MCF 10A (cell line): Measurements from ENCODE around the gene ZFP36. TPM values are rescaled to one million over a fixed set of nuclear protein-coding genes. Genes with fewer than 3 reads are reported as not detected.

Experiments
- Bru-seq: library from RNA; stranded (reverse); fragments of 400-500 nt; gene quantifications from one replicate; lab custom pipeline; 2021; lab: Mats Ljungman, UMichigan
- BruChase-seq, 2 experiments: library from RNA; stranded (reverse); fragments of 400-500 nt; gene quantifications; one replicate each; lab custom pipeline; 2021; lab: Mats Ljungman, UMichigan
- BruUV-seq: library from RNA; stranded (reverse); fragments of 400-500 nt; replicated peaks from 2 replicates; lab custom pipeline; 2021; lab: Mats Ljungman, UMichigan
- CTCF ChIA-PET: fragments of 300-600 bp; sonication (Branson Sonifier 250); formaldehyde crosslinking; extraction: SDS; loops from one replicate; lab custom pipeline; 2021; ENCODE audit warnings: antibody characterized with exemption, inconsistent platforms; lab: Yijun Ruan, JAX
- POLR2A ChIA-PET: fragments of 300-600, 350-650 bp; sonication (Branson Sonifier 250); formaldehyde crosslinking; extraction: SDS; loops from one replicate; lab custom pipeline; 2020; ENCODE audit warnings: antibody characterized with exemption, inconsistent platforms; lab: Yijun Ruan, JAX
- DNase-seq: peaks from one replicate; pipeline ENCODE4 v3.0.0-alpha.2; 2018; ENCODE audit not compliant: unreplicated experiment
- H3K27ac Mint-ChIP-seq: one replicate; pipeline ENCODE4 v1.8.0; 2022; ENCODE audit warnings: mild to moderate bottlenecking, low read depth, mixed read lengths; ENCODE audit not compliant: unreplicated experiment
- H3K27me3 Mint-ChIP-seq: one replicate; pipeline ENCODE4 v1.8.0; 2022; ENCODE audit warnings: mixed read lengths; ENCODE audit not compliant: insufficient read depth, unreplicated experiment
- H3K36me3 Mint-ChIP-seq: one replicate; pipeline ENCODE4 v1.8.0; 2022; ENCODE audit warnings: mild to moderate bottlenecking, moderate library complexity, mixed read lengths; ENCODE audit not compliant: insufficient read depth, unreplicated experiment
- H3K4me1 Mint-ChIP-seq: one replicate; pipeline ENCODE4 v1.8.0; 2022; ENCODE audit warnings: mixed read lengths; ENCODE audit not compliant: insufficient read depth, unreplicated experiment
- H3K4me3 Mint-ChIP-seq: one replicate; pipeline ENCODE4 v1.8.0; 2022; ENCODE audit warnings: mild to moderate bottlenecking, moderate library complexity, mixed read lengths; ENCODE audit not compliant: unreplicated experiment
- H3K9me3 Mint-ChIP-seq: one replicate; pipeline ENCODE4 v1.8.0; 2022; ENCODE audit warnings: mixed read lengths; ENCODE audit not compliant: unreplicated experiment
- intact Hi-C: fragments of 100-400 bp; cut with micrococcal nuclease; formaldehyde crosslinking; loops from 2 replicates; pipeline ENCODE4 v1.14.1; 2022
- long read RNA-seq: library from polyadenylated mRNA; stranded (forward); transcript quantifications from one replicate; pipeline ENCODE4 v2.0.0, GENCODE V29; 2022
- total RNA-seq: library from RNA; stranded (reverse); gene quantifications from 2 replicates; pipeline ENCODE4 v1.2.3, GENCODE V29; 2022
- TF ChIP-seq, protein P1 (sequence below): fragments of 200-600 bp; IDR thresholded peaks from one replicate; pipeline ENCODE4 v1.8.0; 2022; ENCODE audit warnings: antibody characterized with exemption, mild to moderate bottlenecking; ENCODE audit not compliant: unreplicated experiment

Gene ZFP36, protein sequence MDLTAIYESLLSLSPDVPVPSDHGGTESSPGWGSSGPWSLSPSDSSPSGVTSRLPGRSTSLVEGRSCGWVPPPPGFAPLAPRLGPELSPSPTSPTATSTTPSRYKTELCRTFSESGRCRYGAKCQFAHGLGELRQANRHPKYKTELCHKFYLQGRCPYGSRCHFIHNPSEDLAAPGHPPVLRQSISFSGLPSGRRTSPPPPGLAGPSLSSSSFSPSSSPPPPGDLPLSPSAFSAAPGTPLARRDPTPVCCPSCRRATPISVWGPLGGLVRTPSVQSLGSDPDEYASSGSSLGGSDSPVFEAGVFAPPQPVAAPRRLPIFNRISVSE
- total RNA-seq (83.7 and 98.4 TPM in 2 replicates), Bru-seq, nascent RNA (percentile 99 among the genes with signal in this experiment), BruChase-seq, experiment 1, labeled RNA remaining after a 6-hour chase (percentile 89 among the genes with signal in this experiment), BruChase-seq, experiment 2, labeled RNA remaining after a 2-hour chase (percentile 94 among the genes with signal in this experiment)
- long read RNA-seq, transcript ZFP36-203 (2 exons, 1,786 nt), result major isoform, 299 of 349 reads
- long read RNA-seq, partial matches to known transcripts, result 0 of 349 reads
- long read RNA-seq, other reads (novel, unspliced or antisense), result 49 of 349 reads

DNA sequence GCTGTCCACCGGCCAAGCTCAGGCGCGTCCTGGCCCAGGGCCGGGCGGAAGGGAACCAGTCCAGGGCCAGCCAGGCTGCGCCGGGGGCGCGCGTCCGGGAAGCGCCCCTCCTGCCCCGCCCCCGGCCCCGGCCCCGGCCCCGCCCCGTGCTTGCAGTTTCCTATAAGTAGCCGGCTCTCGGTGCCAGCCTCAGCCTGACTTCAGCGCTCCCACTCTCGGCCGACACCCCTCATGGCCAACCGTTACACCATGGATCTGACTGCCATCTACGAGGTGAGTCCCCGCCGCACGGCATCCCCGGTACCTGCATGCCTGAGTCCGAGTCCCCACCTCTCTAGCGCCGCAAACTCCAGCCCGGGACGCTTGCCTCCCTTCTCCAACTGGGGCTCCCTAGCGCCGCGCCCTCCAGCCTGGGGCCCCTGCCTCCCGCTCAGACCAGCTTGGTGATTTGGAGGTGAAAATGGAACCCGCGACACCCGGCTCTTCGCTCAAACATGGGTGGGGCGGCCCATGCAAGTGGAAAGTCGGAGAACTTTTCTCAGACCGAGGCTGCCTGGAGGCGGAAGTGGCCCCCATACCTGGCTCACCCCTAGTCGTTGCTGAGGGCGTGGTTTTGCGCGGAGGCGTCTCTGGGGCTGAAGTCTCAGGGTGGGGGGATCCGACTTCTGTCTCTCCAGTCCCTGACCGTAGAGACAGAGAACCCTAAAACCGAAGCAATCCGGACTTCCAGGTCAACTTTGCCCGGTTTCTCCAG lies at the start of gene ZFP36:
Gene ZFP36, plus strand, starts transcription at position 192 of the 754 bp plus-strand sequence. Its CDS starts 58 bp downstream, at position 250.
- Mint-ChIP-seq H3K27me3 (no peaks in the 10 kb centered on the region), H3K36me3 (peaks cover 60% of the 10 kb centered on the region), H3K4me3 (peak within 1 kb of the TSS; percentile 94), H3K9me3 (no peaks in the 10 kb centered on the region), H3K4me1 (peaks cover 37% of the 10 kb centered on the region), H3K27ac (peak within 1 kb of the TSS; percentile 92)
- BruUV-seq, result TSS peak; percentile 55
- TF ChIP-seq, protein P1, sequence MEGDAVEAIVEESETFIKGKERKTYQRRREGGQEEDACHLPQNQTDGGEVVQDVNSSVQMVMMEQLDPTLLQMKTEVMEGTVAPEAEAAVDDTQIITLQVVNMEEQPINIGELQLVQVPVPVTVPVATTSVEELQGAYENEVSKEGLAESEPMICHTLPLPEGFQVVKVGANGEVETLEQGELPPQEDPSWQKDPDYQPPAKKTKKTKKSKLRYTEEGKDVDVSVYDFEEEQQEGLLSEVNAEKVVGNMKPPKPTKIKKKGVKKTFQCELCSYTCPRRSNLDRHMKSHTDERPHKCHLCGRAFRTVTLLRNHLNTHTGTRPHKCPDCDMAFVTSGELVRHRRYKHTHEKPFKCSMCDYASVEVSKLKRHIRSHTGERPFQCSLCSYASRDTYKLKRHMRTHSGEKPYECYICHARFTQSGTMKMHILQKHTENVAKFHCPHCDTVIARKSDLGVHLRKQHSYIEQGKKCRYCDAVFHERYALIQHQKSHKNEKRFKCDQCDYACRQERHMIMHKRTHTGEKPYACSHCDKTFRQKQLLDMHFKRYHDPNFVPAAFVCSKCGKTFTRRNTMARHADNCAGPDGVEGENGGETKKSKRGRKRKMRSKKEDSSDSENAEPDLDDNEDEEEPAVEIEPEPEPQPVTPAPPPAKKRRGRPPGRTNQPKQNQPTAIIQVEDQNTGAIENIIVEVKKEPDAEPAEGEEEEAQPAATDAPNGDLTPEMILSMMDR, result no peak
- ChIA-PET CTCF (interaction anchor here (0.6 to 1.9 kb wide), 5 partner anchors 9 to 78 kb away, joined by 3 to 7 read pairs (median 4); no protein-coding TSS in a partner anchor), POLR2A (interaction anchor here (0.6 to 4.3 kb wide), 8 partner anchors 10 to 1163 kb away, joined by 3 to 121 read pairs (median 9); partner anchors contain the start of genes MED29, PAF1, RPS16 and SUPT5H)
- intact Hi-C loops, result no loop called here
- peak; percentile 90 for DNase-seq

DNA sequence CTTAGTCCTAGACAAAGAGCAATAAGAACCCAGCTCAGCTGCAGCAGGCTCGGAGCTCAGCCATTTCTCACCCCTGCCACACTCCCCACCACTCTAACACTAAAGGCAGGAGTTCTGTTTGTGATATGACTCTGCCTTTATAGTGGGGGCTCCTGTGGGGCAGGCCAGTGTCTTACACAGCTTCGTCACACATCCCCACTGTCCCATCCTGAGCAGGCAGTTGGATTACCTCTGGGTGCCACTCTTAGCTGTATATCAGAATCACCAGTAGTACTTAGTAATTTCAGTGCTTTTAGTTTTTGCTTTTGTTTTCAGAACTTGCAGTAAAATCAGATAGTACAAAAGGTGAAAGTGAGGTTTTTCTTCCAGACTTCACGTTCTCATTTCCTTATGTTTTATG lies 47.6 kb upstream of the ZFP36 start:
- intact Hi-C loops, result no loop called here
- DNase-seq, result no peak
- Mint-ChIP-seq H3K4me1 (peaks cover 10% of the 10 kb centered on the region), H3K27me3 (no peaks in the 10 kb centered on the region), H3K36me3 (peaks cover 75% of the 10 kb centered on the region), H3K9me3 (no peaks in the 10 kb centered on the region), H3K4me3 (no peak overlapping the region), H3K27ac (no peak overlapping the region)
- TF ChIP-seq, protein P1, result no peak
- CTCF ChIA-PET, result interaction anchor here (1.2 kb wide), 1 partner anchor 39 kb away, joined by 3 read pairs; no protein-coding TSS in a partner anchor
- POLR2A ChIA-PET, result no interaction called here
- no TSS peak for BruUV-seq

DNA sequence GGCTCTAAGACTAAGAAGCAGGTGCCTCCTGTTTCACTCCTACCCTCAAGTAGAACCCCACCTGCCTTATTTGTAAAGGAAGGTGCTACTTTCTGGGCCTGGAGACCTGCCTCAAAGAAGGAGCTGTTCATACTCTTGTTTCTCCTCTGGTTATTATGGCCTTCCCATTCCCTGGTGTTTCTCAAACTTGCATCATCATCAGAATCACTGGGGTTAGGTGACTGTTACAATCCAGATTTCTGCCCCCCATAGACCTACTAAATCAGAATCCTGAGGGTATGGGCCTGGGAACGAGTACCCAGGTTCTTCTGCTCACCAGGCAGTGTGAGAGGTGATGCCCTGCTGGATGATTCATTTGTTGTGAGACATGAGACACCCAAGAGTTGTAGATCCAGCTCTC lies 46.0 kb upstream of the ZFP36 start:
- intact Hi-C loops, result no loop called here
- no peak for DNase-seq
- ChIA-PET POLR2A (interaction anchor here (0.7 to 0.8 kb wide), 2 partner anchors 18 to 75 kb away, joined by 3 to 4 read pairs; partner anchors contain the start of genes RPS16 and SAMD4B), CTCF (no interaction called here)
- Mint-ChIP-seq H3K4me1 (peaks cover 10% of the 10 kb centered on the region), H3K27ac (no peak overlapping the region), H3K36me3 (peaks cover 64% of the 10 kb centered on the region), H3K9me3 (no peaks in the 10 kb centered on the region), H3K27me3 (no peaks in the 10 kb centered on the region), H3K4me3 (no peak overlapping the region)
- TF ChIP-seq, protein P1, result no peak
- no TSS peak for BruUV-seq
